ENCODE results near the gene OSBPL1A.

Gene OSBPL1A

DNA sequence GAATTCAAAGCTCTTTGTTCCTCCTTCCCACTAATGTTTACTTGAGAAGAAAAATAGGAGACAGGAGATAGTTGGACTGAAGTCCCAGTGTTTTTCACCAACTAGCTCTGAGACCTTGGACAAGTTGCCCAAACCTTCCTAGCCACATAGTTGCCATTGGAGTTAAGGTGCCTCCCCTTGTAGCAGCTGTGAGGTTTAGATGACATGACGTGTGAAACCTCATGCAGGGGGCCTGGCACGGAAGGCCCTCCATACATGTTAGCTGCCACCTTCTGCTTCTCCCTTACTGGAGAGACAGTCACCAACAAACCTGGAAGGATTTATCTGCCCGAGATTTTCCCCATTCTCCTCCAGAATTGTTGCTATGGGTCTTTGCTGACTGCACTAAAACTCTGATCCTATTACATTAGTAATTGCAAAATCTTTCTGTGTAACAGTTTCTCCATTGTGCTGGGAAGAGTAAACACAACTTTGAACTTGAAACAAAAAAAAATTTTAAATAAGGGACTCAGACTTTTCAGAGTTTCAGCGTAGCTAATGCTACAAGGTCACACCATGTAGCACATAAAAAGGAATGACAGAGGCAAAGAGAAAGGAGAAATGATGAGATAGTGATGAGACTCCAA is 282.6 kb downstream of the OSBPL1A start:
- DNase-seq = no peak

GRCh38 chr18:24112874-24113615 is 284.6 kb downstream of the OSBPL1A start:
- DNase-seq = no peak

- no peak for DNase-seq
Observed at GRCh38 chr18:24112464-24112863, 285.2 kb downstream of the OSBPL1A start.

Data from NCI-H446 treated with DMSO at 0.1 percent for 48 hours (cell line).